Liver (tissue), 9 donors: ENCODE results near the gene CBFA2T3. TPM values are rescaled to one million over a fixed set of nuclear protein-coding genes. Genes with fewer than 3 reads are reported as not detected.

Experiments used
- DNase-seq: peaks from one replicate; pipeline ENCODE4 v3.0.0-alpha.2; 2017; ENCODE audit warnings: low spot score
- H3K27ac ChIP-seq, 2 donors: one replicate each; pipeline ENCODE4 v1.7.0; 2013; ENCODE audit warnings: inconsistent platforms in 2 of 2, low read length in 2 of 2, control low read depth in 1 of 2, low read depth in 1 of 2, mild to moderate bottlenecking in 1 of 2
- H3K27me3 ChIP-seq, 4 donors: one replicate each; pipeline versions ENCODE4 v1.6.1 to v1.7.0; 2013; ENCODE audit warnings: low read length in 3 of 4, inconsistent platforms in 1 of 4, mild to moderate bottlenecking in 1 of 4, moderate library complexity in 1 of 4; ENCODE audit not compliant: control insufficient read depth in 4 of 4, insufficient read depth in 4 of 4
- H3K36me3 ChIP-seq, 4 donors: one replicate each; pipeline versions ENCODE4 v1.6.1 to v1.7.0; 2013; ENCODE audit warnings: low read length in 3 of 4, mild to moderate bottlenecking in 3 of 4, low read depth in 1 of 4, moderate library complexity in 1 of 4; ENCODE audit not compliant: control insufficient read depth in 4 of 4, insufficient read depth in 3 of 4
- H3K4me1 ChIP-seq, 4 donors: one replicate each; pipeline versions ENCODE4 v1.6.1 to v1.7.0; 2013; ENCODE audit warnings: low read length in 3 of 4, mild to moderate bottlenecking in 3 of 4, moderate library complexity in 1 of 4; ENCODE audit not compliant: control insufficient read depth in 4 of 4, insufficient read depth in 4 of 4
- H3K4me3 ChIP-seq, 3 donors: one replicate each; pipeline versions ENCODE4 v1.6.1 to v1.7.0; 2013; ENCODE audit warnings: low read length in 3 of 3, control low read depth in 1 of 3, low read depth in 1 of 3, mild to moderate bottlenecking in 1 of 3
- H3K9ac ChIP-seq, 2 donors: one replicate each; pipeline ENCODE4 v1.7.0; 2013; ENCODE audit warnings: low read length in 2 of 2, mild to moderate bottlenecking in 2 of 2, moderate library complexity in 2 of 2, control low read depth in 1 of 2, low read depth in 1 of 2
- H3K9me3 ChIP-seq, 4 donors: one replicate each; pipeline versions ENCODE4 v1.6.1 to v1.7.0; 2013; ENCODE audit warnings: low read length in 3 of 4; ENCODE audit not compliant: control insufficient read depth in 4 of 4
- EGR1 ChIP-seq, 2 donors: IDR thresholded peaks; 2 replicates each; pipeline ENCODE4 v1.6.1; 2016 to 2018; ENCODE audit warnings: antibody characterized with exemption in 2 of 2, low read depth in 2 of 2
- FOXA1 ChIP-seq: IDR thresholded peaks from 2 replicates; pipeline ENCODE4 v1.6.1; 2016; ENCODE audit warnings: antibody characterized with exemption
- GABPA ChIP-seq, 2 donors: IDR thresholded peaks in 1 of 2; conservative IDR thresholded peaks in 1 of 2; 2 replicates each; pipeline ENCODE4 v1.6.1; 2016; ENCODE audit warnings: antibody characterized with exemption in 2 of 2, mild to moderate bottlenecking in 1 of 2, moderate library complexity in 1 of 2
- HNF4A ChIP-seq, 2 donors: conservative IDR thresholded peaks; 2 replicates each; pipeline ENCODE4 v1.6.1; 2016; ENCODE audit warnings: antibody characterized with exemption in 2 of 2, mild to moderate bottlenecking in 2 of 2
- HNF4G ChIP-seq: IDR thresholded peaks from 2 replicates; pipeline ENCODE4 v1.6.1; 2016; ENCODE audit warnings: antibody characterized with exemption
- JUND ChIP-seq, 2 donors: IDR thresholded peaks; 2 replicates each; pipeline ENCODE4 v1.6.1; 2016; ENCODE audit warnings: antibody characterized with exemption in 2 of 2
- NR2F2 ChIP-seq: IDR thresholded peaks from 2 replicates; pipeline ENCODE4 v1.6.1; 2016; ENCODE audit warnings: antibody characterized with exemption
- RAD21 ChIP-seq, 2 donors: IDR thresholded peaks; 2 replicates each; pipeline ENCODE4 v1.6.1; 2016; ENCODE audit warnings: antibody characterized with exemption in 2 of 2, mild to moderate bottlenecking in 2 of 2
- SP1 ChIP-seq: IDR thresholded peaks from 2 replicates; pipeline ENCODE4 v1.6.1; 2018; ENCODE audit warnings: antibody characterized with exemption, mild to moderate bottlenecking
- TAF1 ChIP-seq: conservative IDR thresholded peaks from 2 replicates; pipeline ENCODE4 v1.6.1; 2016; ENCODE audit warnings: antibody characterized with exemption, mild to moderate bottlenecking
- WGBS: extraction: QIAGEN DNeasy Blood & Tissue Kit; methylation state at CpG from one replicate; pipeline ENCODE4 v1.1.7; 2013; 5-methylcytosine and 5-hydroxymethylcytosine counted together
- polyA plus RNA-seq, 2 donors: library from polyadenylated mRNA; stranded (reverse) in 1 of 2; unstranded in 1 of 2; fragments of 200-250 nt in 1 of 2; fragments of >200 nt in 1 of 2; fragmentation: Nextera tagmentation in 1 of 2; extraction: Ambion mirVana in 1 of 2; gene quantifications; one replicate each; pipeline versions ENCODE4 v1.2.1 to v1.2.3, GENCODE V29; 2013 to 2015
- total RNA-seq, 2 donors: library from RNA; depleted of rRNA; stranded (reverse); fragments of >200 nt; gene quantifications; one replicate each; pipeline ENCODE4 v1.2.3, GENCODE V29; 2014
- TF ChIP-seq, protein P1 (sequence below): IDR thresholded peaks from 2 replicates; pipeline ENCODE4 v1.6.1; 2016; ENCODE audit warnings: antibody characterized with exemption
- TF ChIP-seq, protein P2 (sequence below): IDR thresholded peaks from 2 replicates; pipeline ENCODE4 v1.6.1; 2016; ENCODE audit warnings: antibody characterized with exemption, mild to moderate bottlenecking
- TF ChIP-seq, protein P3 (sequence below): fragments of 150-350 bp; IDR thresholded peaks from 2 replicates; pipeline ENCODE4 v1.5.1; 2017; ENCODE audit warnings: improper control_type of control experiment, low read depth, low read length; ENCODE audit not compliant: missing input control
- TF ChIP-seq, protein P4 (sequence below): IDR thresholded peaks from 2 replicates; pipeline ENCODE4 v1.6.1; 2016; ENCODE audit warnings: antibody characterized with exemption
- TF ChIP-seq, protein P5 (sequence below): IDR thresholded peaks from 2 replicates; pipeline ENCODE4 v1.6.1; 2016; ENCODE audit warnings: antibody characterized with exemption
- donor health status: healthy.
- donor health status: healthy.
- donor health status: healthy.
- donor health status: healthy.
- donor health status: healthy.

The CBFA2T3 gene
- total and polyA plus RNA-seq, 4 donors: 1.4 to 4.5 (median 3.1) TPM

DNA sequence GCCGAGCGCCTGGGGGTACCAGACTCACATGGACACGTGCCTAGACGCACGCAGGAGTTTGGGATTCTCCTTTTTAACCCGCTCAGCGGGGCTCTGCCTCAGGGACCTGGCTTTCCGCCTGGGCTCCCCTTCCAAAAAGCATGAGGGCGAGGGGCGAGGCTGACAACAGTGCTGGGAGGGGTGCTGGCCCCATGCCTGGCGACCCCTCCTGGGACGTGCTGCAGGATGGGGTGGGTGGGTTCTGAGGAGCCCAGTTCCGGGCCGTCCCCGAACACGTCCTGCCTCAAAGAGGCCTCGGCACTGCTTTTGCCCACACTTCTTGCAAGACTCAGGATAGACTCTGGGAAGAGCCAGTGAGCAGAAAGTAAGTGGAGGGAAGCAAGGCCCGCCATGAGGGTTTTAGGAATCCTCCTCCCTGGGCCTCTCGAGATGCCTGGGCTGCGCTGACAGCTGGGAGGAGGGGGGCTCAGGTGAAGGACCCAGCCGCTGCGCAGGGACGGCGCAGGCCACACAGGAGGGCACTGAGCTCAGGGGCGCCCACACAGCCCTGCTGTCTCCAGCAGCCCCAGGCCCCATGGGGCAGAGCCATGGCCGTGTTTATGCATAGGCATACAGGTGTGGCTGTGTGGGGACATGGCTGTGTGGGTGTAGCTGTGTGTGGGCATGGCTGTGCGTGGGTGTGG lies 95.2 kb downstream of the CBFA2T3 start:
- TF ChIP-seq, protein P1, sequence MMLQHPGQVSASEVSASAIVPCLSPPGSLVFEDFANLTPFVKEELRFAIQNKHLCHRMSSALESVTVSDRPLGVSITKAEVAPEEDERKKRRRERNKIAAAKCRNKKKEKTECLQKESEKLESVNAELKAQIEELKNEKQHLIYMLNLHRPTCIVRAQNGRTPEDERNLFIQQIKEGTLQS: no peak
- TF ChIP-seq, protein P2, sequence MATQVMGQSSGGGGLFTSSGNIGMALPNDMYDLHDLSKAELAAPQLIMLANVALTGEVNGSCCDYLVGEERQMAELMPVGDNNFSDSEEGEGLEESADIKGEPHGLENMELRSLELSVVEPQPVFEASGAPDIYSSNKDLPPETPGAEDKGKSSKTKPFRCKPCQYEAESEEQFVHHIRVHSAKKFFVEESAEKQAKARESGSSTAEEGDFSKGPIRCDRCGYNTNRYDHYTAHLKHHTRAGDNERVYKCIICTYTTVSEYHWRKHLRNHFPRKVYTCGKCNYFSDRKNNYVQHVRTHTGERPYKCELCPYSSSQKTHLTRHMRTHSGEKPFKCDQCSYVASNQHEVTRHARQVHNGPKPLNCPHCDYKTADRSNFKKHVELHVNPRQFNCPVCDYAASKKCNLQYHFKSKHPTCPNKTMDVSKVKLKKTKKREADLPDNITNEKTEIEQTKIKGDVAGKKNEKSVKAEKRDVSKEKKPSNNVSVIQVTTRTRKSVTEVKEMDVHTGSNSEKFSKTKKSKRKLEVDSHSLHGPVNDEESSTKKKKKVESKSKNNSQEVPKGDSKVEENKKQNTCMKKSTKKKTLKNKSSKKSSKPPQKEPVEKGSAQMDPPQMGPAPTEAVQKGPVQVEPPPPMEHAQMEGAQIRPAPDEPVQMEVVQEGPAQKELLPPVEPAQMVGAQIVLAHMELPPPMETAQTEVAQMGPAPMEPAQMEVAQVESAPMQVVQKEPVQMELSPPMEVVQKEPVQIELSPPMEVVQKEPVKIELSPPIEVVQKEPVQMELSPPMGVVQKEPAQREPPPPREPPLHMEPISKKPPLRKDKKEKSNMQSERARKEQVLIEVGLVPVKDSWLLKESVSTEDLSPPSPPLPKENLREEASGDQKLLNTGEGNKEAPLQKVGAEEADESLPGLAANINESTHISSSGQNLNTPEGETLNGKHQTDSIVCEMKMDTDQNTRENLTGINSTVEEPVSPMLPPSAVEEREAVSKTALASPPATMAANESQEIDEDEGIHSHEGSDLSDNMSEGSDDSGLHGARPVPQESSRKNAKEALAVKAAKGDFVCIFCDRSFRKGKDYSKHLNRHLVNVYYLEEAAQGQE: no peak
- TF ChIP-seq GABPA (IDR thresholded peaks at IDR 0.05 in 1 of 2, conservative IDR thresholded peaks at IDR 0.05 in 1 of 2): no peak
- TF ChIP-seq, protein P3, sequence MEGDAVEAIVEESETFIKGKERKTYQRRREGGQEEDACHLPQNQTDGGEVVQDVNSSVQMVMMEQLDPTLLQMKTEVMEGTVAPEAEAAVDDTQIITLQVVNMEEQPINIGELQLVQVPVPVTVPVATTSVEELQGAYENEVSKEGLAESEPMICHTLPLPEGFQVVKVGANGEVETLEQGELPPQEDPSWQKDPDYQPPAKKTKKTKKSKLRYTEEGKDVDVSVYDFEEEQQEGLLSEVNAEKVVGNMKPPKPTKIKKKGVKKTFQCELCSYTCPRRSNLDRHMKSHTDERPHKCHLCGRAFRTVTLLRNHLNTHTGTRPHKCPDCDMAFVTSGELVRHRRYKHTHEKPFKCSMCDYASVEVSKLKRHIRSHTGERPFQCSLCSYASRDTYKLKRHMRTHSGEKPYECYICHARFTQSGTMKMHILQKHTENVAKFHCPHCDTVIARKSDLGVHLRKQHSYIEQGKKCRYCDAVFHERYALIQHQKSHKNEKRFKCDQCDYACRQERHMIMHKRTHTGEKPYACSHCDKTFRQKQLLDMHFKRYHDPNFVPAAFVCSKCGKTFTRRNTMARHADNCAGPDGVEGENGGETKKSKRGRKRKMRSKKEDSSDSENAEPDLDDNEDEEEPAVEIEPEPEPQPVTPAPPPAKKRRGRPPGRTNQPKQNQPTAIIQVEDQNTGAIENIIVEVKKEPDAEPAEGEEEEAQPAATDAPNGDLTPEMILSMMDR: no peak
- TF ChIP-seq JUND (IDR thresholded peaks at IDR 0.05): no peak
- no peak for TF ChIP-seq RAD21 (IDR thresholded peaks at IDR 0.05)
- Histone ChIP-seq H3K36me3 (peaks cover 0 to 6% (median 0%) of the 10 kb centered on the region in 4 donors), H3K27ac (peak overlapping the region; percentile 76 to 88), H3K4me1 (peaks cover 16 to 57% (median 34%) of the 10 kb centered on the region in 4 donors), H3K4me3 (peak overlapping the region in 2 of 3 donors; percentile 15 to 33), H3K9ac (no peak overlapping the region), H3K27me3 (no peaks in the 10 kb centered on the region), H3K9me3 (no peaks in the 10 kb centered on the region)
- WGBS: 77% methylated on average over 27 of the region's 27 CpGs
- no peak for DNase-seq

DNA sequence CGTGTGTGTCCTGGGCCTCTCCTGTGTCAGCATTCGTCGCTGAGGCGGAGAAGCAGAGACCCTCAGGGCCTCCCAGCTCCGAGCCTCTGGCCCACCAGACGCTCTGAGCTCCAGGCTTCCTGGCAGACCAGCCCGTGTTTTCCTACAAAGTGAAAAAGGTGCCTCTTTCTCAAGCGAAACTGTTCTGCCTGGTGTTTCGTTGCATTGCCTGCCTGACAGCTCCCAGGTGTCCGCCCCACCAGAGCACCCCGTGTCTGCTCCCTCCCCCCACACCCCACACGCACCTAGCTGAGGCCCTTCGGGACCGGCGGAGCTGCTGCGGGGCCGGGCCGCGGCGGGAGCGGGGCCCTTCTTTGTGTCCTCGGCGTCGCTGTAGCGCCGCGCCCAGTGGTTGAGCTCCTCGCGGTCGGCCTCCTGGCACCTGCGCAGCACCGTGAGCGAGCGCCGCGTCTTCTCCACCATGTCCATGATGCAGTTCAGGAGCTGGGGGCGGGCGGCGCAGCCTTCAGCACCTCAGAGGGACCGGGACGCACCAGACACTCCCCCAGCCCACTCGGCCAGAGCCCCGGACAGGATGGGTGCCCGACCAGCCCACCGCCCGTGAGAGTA lies 95.9 kb downstream of the CBFA2T3 start:
- Histone ChIP-seq H3K36me3 (peaks cover 0 to 10% (median 2%) of the 10 kb centered on the region in 4 donors), H3K4me3 (peak overlapping the region in 2 of 3 donors; percentile 15 to 33), H3K27ac (peak overlapping the region; percentile 76 to 88), H3K9ac (no peak overlapping the region), H3K9me3 (no peaks in the 10 kb centered on the region), H3K4me1 (peaks cover 16 to 57% (median 34%) of the 10 kb centered on the region in 4 donors), H3K27me3 (no peaks in the 10 kb centered on the region)
- 35% methylated on average over 46 of the region's 46 CpGs for WGBS
- no peak for DNase-seq
- TF ChIP-seq GABPA (IDR thresholded peaks at IDR 0.05 in 1 of 2, conservative IDR thresholded peaks at IDR 0.05 in 1 of 2) (no peak), HNF4G (no peak), TAF1 (no peak), EGR1 (IDR thresholded peaks at IDR 0.05; ENCODE audit: low read depth in 2 of 2) (no peak), FOXA1 (no peak), HNF4A (conservative IDR thresholded peaks at IDR 0.05) (no peak), JUND (IDR thresholded peaks at IDR 0.05) (no peak), SP1 (no peak), RAD21 (IDR thresholded peaks at IDR 0.05) (no peak), NR2F2 (no peak)
- TF ChIP-seq, protein P4, sequence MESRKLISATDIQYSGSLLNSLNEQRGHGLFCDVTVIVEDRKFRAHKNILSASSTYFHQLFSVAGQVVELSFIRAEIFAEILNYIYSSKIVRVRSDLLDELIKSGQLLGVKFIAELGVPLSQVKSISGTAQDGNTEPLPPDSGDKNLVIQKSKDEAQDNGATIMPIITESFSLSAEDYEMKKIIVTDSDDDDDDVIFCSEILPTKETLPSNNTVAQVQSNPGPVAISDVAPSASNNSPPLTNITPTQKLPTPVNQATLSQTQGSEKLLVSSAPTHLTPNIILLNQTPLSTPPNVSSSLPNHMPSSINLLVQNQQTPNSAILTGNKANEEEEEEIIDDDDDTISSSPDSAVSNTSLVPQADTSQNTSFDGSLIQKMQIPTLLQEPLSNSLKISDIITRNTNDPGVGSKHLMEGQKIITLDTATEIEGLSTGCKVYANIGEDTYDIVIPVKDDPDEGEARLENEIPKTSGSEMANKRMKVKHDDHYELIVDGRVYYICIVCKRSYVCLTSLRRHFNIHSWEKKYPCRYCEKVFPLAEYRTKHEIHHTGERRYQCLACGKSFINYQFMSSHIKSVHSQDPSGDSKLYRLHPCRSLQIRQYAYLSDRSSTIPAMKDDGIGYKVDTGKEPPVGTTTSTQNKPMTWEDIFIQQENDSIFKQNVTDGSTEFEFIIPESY: no peak
- TF ChIP-seq, protein P5, sequence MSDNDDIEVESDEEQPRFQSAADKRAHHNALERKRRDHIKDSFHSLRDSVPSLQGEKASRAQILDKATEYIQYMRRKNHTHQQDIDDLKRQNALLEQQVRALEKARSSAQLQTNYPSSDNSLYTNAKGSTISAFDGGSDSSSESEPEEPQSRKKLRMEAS: no peak
- TF ChIP-seq, protein P2: no peak
